Neuronal stem cell (in vitro differentiated cells): ENCODE data around the gene HEYL. TPM values are rescaled to one million over a fixed set of nuclear protein-coding genes. Genes with fewer than 3 reads are reported as not detected.

Experiments used
- DNase-seq: peaks from one replicate; pipeline ENCODE4 v3.0.0-alpha.2; 2013; ENCODE audit warnings: low spot score
- H2AFZ ChIP-seq: one replicate; pipeline ENCODE4 v1.6.1; 2013; ENCODE audit warnings: mild to moderate bottlenecking, low read length, inconsistent platforms
- H2AK5ac ChIP-seq: 2 replicates; pipeline ENCODE4 v1.6.1; 2013; ENCODE audit warnings: low read depth, mild to moderate bottlenecking, inconsistent platforms, low read length, moderate library complexity, mixed read lengths
- H2BK120ac ChIP-seq: 2 replicates; pipeline ENCODE4 v1.6.1; 2013; ENCODE audit warnings: low read depth, mild to moderate bottlenecking, inconsistent platforms, low read length, moderate library complexity, mixed read lengths
- H2BK12ac ChIP-seq: one replicate; pipeline ENCODE4 v1.6.1; 2013; ENCODE audit warnings: low read length, inconsistent platforms
- H2BK15ac ChIP-seq: 2 replicates; pipeline ENCODE4 v1.6.1; 2013; ENCODE audit warnings: mild to moderate bottlenecking, low read length, inconsistent platforms, mixed read lengths
- H2BK5ac ChIP-seq: one replicate; pipeline ENCODE4 v1.6.1; 2013; ENCODE audit warnings: inconsistent platforms, mild to moderate bottlenecking, low read length, moderate library complexity
- H3K14ac ChIP-seq: one replicate; pipeline ENCODE4 v1.6.1; 2013; ENCODE audit warnings: low read length, inconsistent platforms
- H3K18ac ChIP-seq: 2 replicates; pipeline ENCODE4 v1.6.1; 2013; ENCODE audit warnings: low read length, inconsistent platforms
- H3K23ac ChIP-seq: 2 replicates; pipeline ENCODE4 v1.6.1; 2013; ENCODE audit warnings: low read depth, mild to moderate bottlenecking, mixed read lengths, low read length, inconsistent platforms; ENCODE audit not compliant: poor library complexity
- H3K27ac ChIP-seq: replicated peaks from 3 replicates; pipeline ENCODE4 v1.5.1; 2013; ENCODE audit warnings: low read length, inconsistent platforms
- H3K27me3 ChIP-seq, 3 experiments: 2 replicates each; pipeline ENCODE4 v1.6.1; 2013; ENCODE audit warnings: low read length in 3 of 3, mild to moderate bottlenecking in 2 of 3, inconsistent platforms in 1 of 3, low read depth in 1 of 3, mixed read lengths in 1 of 3, moderate library complexity in 1 of 3; ENCODE audit not compliant: control insufficient read depth in 3 of 3, insufficient read depth in 3 of 3
- H3K36me3 ChIP-seq, 2 donors: replicated peaks in 1 of 2; 2 replicates each; pipeline ENCODE4 v1.6.1; 2013; ENCODE audit warnings: low read length in 2 of 2; ENCODE audit not compliant: control insufficient read depth in 2 of 2, insufficient read depth in 2 of 2
- H3K4ac ChIP-seq: 2 replicates; pipeline ENCODE4 v1.6.1; 2013; ENCODE audit warnings: inconsistent platforms, mild to moderate bottlenecking, low read length, moderate library complexity
- H3K4me1 ChIP-seq, 2 donors: 1 replicate in 1 of 2; 2 replicates in 1 of 2; pipeline ENCODE4 v1.6.1; 2013; ENCODE audit warnings: low read length in 2 of 2, low read depth in 1 of 2; ENCODE audit not compliant: control insufficient read depth in 2 of 2, insufficient read depth in 1 of 2
- H3K4me2 ChIP-seq: one replicate; pipeline ENCODE4 v1.6.1; 2013; ENCODE audit warnings: mild to moderate bottlenecking, low read length, inconsistent platforms; ENCODE audit not compliant: insufficient read depth, poor library complexity, severe bottlenecking
- H3K4me3 ChIP-seq, 2 donors: 2 replicates each; pipeline ENCODE4 v1.5.1; 2013; ENCODE audit warnings: low read length in 2 of 2, mild to moderate bottlenecking in 2 of 2, inconsistent platforms in 1 of 2, moderate library complexity in 1 of 2
- H3K79me1 ChIP-seq: one replicate; pipeline ENCODE4 v1.6.1; 2013; ENCODE audit warnings: low read depth, mild to moderate bottlenecking, inconsistent platforms, low read length, moderate library complexity
- H3K9ac ChIP-seq: one replicate; pipeline ENCODE4 v1.6.1; 2013; ENCODE audit warnings: mild to moderate bottlenecking, low read depth, low read length, inconsistent platforms; ENCODE audit not compliant: poor library complexity
- H3K9me3 ChIP-seq, 2 donors: replicated peaks in 1 of 2; 2 replicates each; pipeline versions ENCODE3 to v1.6.1; 2013; ENCODE audit warnings: low read length in 2 of 2, mild to moderate bottlenecking in 2 of 2, inconsistent platforms in 1 of 2, low read depth in 1 of 2, mixed read lengths in 1 of 2, moderate library complexity in 1 of 2; ENCODE audit not compliant: control insufficient read depth in 2 of 2, insufficient read depth in 1 of 2
- H4K8ac ChIP-seq: one replicate; pipeline ENCODE4 v1.6.1; 2013; ENCODE audit warnings: low read depth, mild to moderate bottlenecking, inconsistent platforms, low read length, moderate library complexity
- H4K91ac ChIP-seq: one replicate; pipeline ENCODE4 v1.6.1; 2013; ENCODE audit warnings: low read length, low read depth, mild to moderate bottlenecking, inconsistent platforms; ENCODE audit not compliant: poor library complexity
- WGBS, 2 donors: extraction: QIAGEN DNeasy Blood & Tissue Kit; methylation state at CpG; one replicate each; pipeline ENCODE4 v1.1.7; 2013; ENCODE audit warnings: missing lambda C conversion rate in 2 of 2, mixed read lengths in 1 of 2; ENCODE audit not compliant: insufficient read length in 2 of 2, insufficient replicate concordance in 1 of 2; ENCODE audit errors: extremely low coverage in 2 of 2; 5-methylcytosine and 5-hydroxymethylcytosine counted together
- polyA plus RNA-seq, 2 experiments: library from polyadenylated mRNA; stranded (reverse); fragments of 200-250 nt; gene quantifications; one replicate each; pipeline ENCODE4 v1.2.3, GENCODE V29; 2013

HEYL gene
- polyA plus RNA-seq (2013, experiment 1 of 2), result 6.7 TPM
- polyA plus RNA-seq (2013, experiment 2 of 2), result 6.9 TPM

DNA sequence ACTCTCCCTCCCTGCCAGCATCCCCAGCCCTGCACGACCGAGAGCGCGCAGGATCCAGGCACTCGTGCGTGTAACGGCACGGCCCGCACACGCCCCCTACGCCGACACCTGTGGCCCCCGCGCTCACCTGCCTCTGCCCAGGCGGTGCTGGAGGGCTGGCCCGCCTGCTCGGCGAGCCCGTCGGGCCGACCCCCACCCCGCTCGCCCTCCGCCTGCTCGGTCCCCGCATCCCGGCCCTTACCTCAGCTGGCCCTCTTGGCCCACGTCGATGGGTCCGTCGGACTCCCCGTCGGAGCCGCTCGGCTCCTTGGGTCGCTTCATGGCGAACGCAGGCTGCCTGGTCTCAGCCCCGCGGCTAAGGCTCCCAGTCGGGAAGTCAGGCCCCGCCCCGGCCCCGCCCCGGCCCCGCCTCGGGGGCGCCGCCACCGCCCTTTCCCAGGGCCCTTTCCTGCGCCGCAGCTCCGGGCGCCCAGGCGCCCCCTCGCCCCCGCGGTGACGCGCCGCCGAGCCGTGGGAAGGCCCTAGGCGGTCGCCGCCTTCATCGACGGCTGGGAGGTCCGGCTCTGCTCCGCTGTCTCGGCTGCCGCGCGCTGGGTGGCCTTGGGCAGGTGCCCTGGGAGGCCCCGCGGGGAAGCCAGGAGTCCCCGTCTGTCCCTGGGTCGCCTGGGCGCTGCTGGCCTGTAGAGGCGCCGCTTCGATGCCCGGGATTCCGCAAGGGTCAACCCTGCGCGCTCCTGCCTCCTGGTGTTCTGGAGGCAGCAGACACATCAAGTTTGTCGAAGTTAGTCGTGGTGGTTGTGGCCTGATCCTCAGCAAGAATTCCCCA is at the start of gene HEYL:
Gene HEYL, minus strand, starts transcription at position 339 of the 826 bp plus-strand sequence. Its CDS starts 18 bp downstream, at position 321.
- no CpG with 5 or more reads among the region's 88 CpGs for WGBS, 2 donors
- peak within 1 kb of the TSS; percentile 25 for H3K14ac ChIP-seq
- H3K4ac ChIP-seq, result no peak within 1 kb of the TSS
- H2BK120ac ChIP-seq, result no peak within 1 kb of the TSS
- H3K79me1 ChIP-seq, result no peaks in the 10 kb centered on the region
- H3K27me3 ChIP-seq, result peaks cover 2 to 86% (median 16%) of the 10 kb centered on the region in 3 experiments
- no peaks in the 10 kb centered on the region for H3K36me3 ChIP-seq
- peak within 1 kb of the TSS; percentile 90 for H2BK15ac ChIP-seq
- H3K23ac ChIP-seq, result peak within 1 kb of the TSS; percentile 56
- peak within 1 kb of the TSS; percentile 26 for H4K8ac ChIP-seq
- H2AK5ac ChIP-seq, result peak within 1 kb of the TSS; percentile 56
- H4K91ac ChIP-seq, result no peak within 1 kb of the TSS
- H3K4me2 ChIP-seq, result peak within 1 kb of the TSS; percentile 67
- no peak within 1 kb of the TSS for H3K27ac ChIP-seq
- peak within 1 kb of the TSS; percentile 92 for H3K18ac ChIP-seq
- H3K9ac ChIP-seq, result peak within 1 kb of the TSS; percentile 86
- peak; percentile 70 for DNase-seq
- H2BK5ac ChIP-seq, result no peak within 1 kb of the TSS
- peaks cover 0 to 1% of the 10 kb centered on the region in 2 donors for H3K4me1 ChIP-seq
- peak within 1 kb of the TSS in 1 of 2 donors; percentile 91 for H3K4me3 ChIP-seq
- H2BK12ac ChIP-seq, result peak within 1 kb of the TSS; percentile 16
- peak within 1 kb of the TSS; percentile 75 for H2AFZ ChIP-seq
- H3K9me3 ChIP-seq, result no peaks in the 10 kb centered on the region

DNA sequence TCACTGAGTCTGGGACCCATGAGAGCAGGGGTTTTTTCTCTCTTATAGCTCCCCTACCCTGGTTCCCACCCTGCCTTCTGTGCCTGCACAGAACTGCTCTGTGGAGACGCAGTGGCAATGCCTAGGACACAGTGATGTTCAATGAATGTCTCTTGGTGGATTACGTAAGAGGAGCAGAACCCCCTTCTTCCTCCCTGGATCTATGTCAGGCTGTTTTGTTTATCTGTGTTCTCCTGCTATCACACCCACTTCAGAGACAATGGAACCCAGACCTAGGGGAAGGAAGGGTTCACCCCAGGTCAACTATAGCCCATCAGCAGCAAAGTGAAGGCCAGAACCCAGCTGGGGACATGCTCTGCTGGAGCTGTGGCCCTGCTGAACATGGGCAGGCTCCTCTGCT is 49.8 kb upstream of the HEYL start:
- no peak overlapping the region for H4K91ac ChIP-seq
- no peak overlapping the region for H3K23ac ChIP-seq
- WGBS, 2 donors, result no CpG with 5 or more reads among the region's 2 CpGs
- peaks cover 0 to 3% of the 10 kb centered on the region in 2 donors for H3K9me3 ChIP-seq
- no peak overlapping the region for H3K27ac ChIP-seq
- peaks cover 13 to 86% (median 67%) of the 10 kb centered on the region in 3 experiments for H3K27me3 ChIP-seq
- no peaks in the 10 kb centered on the region for H3K79me1 ChIP-seq
- H4K8ac ChIP-seq, result no peak overlapping the region
- H2BK15ac ChIP-seq, result no peak overlapping the region
- H3K14ac ChIP-seq, result no peak overlapping the region
- H2BK12ac ChIP-seq, result no peak overlapping the region
- H2BK120ac ChIP-seq, result no peak overlapping the region
- no peak overlapping the region for H2AFZ ChIP-seq
- DNase-seq, result no peak
- H3K4ac ChIP-seq, result no peak overlapping the region
- H3K9ac ChIP-seq, result no peak overlapping the region
- H3K4me2 ChIP-seq, result no peak overlapping the region
- H3K36me3 ChIP-seq, result no peaks in the 10 kb centered on the region
- H2AK5ac ChIP-seq, result no peak overlapping the region
- H3K4me1 ChIP-seq, result peaks cover 15 to 24% of the 10 kb centered on the region in 2 donors
- peak overlapping the region in 1 of 2 donors; percentile 31 for H3K4me3 ChIP-seq
- H2BK5ac ChIP-seq, result no peak overlapping the region
- H3K18ac ChIP-seq, result no peak overlapping the region

DNA sequence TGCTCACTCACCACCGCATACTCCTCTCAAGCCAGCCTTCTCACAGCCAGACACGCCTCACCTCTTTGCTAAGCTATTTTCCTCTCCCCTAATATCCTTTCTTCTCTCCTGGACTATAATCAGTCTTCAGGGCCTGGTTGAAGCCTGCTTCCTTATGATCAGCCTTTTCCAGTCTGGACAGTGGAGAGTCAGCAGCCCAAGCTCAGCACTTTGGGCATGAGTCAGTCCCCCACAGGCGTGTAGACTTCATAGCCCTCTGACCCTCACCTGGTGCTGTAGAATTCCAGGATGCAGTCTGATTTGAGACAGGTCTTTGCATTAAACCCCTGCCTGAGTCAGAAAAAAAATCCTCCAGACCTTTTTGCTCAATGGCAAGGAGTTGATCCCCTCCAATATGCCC is 49.3 kb upstream of the HEYL start:
- Histone ChIP-seq H4K91ac (no peak overlapping the region), H3K14ac (no peak overlapping the region), H2AK5ac (no peak overlapping the region), H3K79me1 (no peaks in the 10 kb centered on the region), H3K9ac (no peak overlapping the region), H2BK5ac (no peak overlapping the region), H3K4me1 (peaks cover 15 to 24% of the 10 kb centered on the region in 2 donors), H3K18ac (no peak overlapping the region), H3K4ac (no peak overlapping the region), H2BK120ac (no peak overlapping the region), H3K4me3 (no peak overlapping the region), H3K9me3 (peaks cover 0 to 3% of the 10 kb centered on the region in 2 donors), H2BK15ac (no peak overlapping the region), H2AFZ (no peak overlapping the region), H3K23ac (no peak overlapping the region), H2BK12ac (no peak overlapping the region), H3K36me3 (no peaks in the 10 kb centered on the region), H3K27me3 (peaks cover 15 to 88% (median 64%) of the 10 kb centered on the region in 3 experiments), H4K8ac (no peak overlapping the region), H3K4me2 (no peak overlapping the region), H3K27ac (no peak overlapping the region)
- DNase-seq, result no peak
- WGBS, 2 donors, result no CpG with 5 or more reads among the region's 3 CpGs

DNA sequence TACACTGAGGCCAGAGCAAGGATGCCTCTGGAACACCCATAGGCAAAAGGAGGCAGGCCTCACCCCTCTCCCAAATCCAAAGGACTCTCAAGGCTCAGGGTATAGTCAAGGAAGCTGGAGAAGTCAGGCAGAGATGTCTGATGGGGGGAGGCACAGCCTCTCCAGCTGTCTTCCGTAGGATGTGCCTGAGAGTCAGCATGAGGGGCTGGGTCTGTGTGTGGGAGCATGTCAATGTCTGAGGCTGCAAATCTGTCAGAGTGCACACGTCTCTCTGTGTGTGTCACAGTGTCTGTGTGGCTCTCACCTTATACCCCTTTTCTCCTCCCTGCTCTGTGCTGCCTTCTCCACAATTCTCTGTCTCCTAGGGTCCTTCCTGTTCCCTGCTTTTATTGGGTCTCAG is 47.8 kb upstream of the HEYL start:
- Histone ChIP-seq H3K27me3 (peaks cover 16 to 86% (median 50%) of the 10 kb centered on the region in 3 experiments), H3K4ac (no peak overlapping the region), H4K91ac (no peak overlapping the region), H3K4me2 (no peak overlapping the region), H2AK5ac (no peak overlapping the region), H3K79me1 (no peaks in the 10 kb centered on the region), H3K9me3 (peaks cover 2 to 3% of the 10 kb centered on the region in 2 donors), H3K9ac (no peak overlapping the region), H2BK5ac (no peak overlapping the region), H3K18ac (no peak overlapping the region), H3K4me1 (peaks cover 15 to 22% of the 10 kb centered on the region in 2 donors), H3K14ac (no peak overlapping the region), H3K36me3 (no peaks in the 10 kb centered on the region), H3K27ac (no peak overlapping the region), H3K23ac (no peak overlapping the region), H2BK120ac (no peak overlapping the region), H2AFZ (no peak overlapping the region), H4K8ac (no peak overlapping the region), H3K4me3 (no peak overlapping the region), H2BK12ac (no peak overlapping the region), H2BK15ac (no peak overlapping the region)
- no CpG with 5 or more reads among the region's 2 CpGs for WGBS, 2 donors
- DNase-seq, result no peak
